Effector memory CD4-positive, alpha-beta T cell (primary cell): ENCODE results near the gene SNAP29.
A peak's percentile ranks its signal among the peaks of the same experiment; 100 is the strongest.

ENCODE experiments used
- DNase-seq, 3 donors: peaks; one replicate each; pipeline ENCODE4 v3.0.0-alpha.2; 2020
- H3K27ac ChIP-seq: 2 replicates; pipeline ENCODE4 v1.7.0; 2013; ENCODE audit warnings: mild to moderate bottlenecking, low read length, moderate library complexity; ENCODE audit not compliant: insufficient read depth, poor library complexity, severe bottlenecking
- H3K27me3 ChIP-seq: replicated peaks from 2 replicates; pipeline ENCODE4 v1.7.0; 2013; ENCODE audit warnings: mild to moderate bottlenecking, low read length; ENCODE audit not compliant: insufficient read depth, control insufficient read depth, poor library complexity, severe bottlenecking
- H3K36me3 ChIP-seq: 2 replicates; pipeline ENCODE4 v1.7.0; 2013; ENCODE audit warnings: mild to moderate bottlenecking, low read length, moderate library complexity; ENCODE audit not compliant: control insufficient read depth, insufficient read depth
- H3K4me1 ChIP-seq: 2 replicates; pipeline ENCODE4 v1.7.0; 2013; ENCODE audit warnings: low read length, mild to moderate bottlenecking; ENCODE audit not compliant: control insufficient read depth, insufficient read depth, poor library complexity, severe bottlenecking
- H3K4me3 ChIP-seq: 2 replicates; pipeline ENCODE4 v1.7.0; 2013; ENCODE audit warnings: low read length, low read depth, mild to moderate bottlenecking; ENCODE audit not compliant: insufficient read depth, poor library complexity, severe bottlenecking
- H3K9me3 ChIP-seq: 2 replicates; pipeline ENCODE4 v1.7.0; 2013; ENCODE audit warnings: mild to moderate bottlenecking, low read length, moderate library complexity; ENCODE audit not compliant: control insufficient read depth
- total RNA-seq, 3 donors: gene quantifications; one replicate each; lab custom pipeline; 2026; lab: John Stamatoyannopoulos, UW

Gene SNAP29
- 25.0 to 35.0 (median 28.7) reads per million in 3 donors for total RNA-seq

- Histone ChIP-seq H3K4me1 (peaks cover 10% of the 10 kb centered on the region), H3K36me3 (peaks cover 7% of the 10 kb centered on the region), H3K27me3 (no peaks in the 10 kb centered on the region), H3K9me3 (no peaks in the 10 kb centered on the region), H3K27ac (peak within 1 kb of the TSS; percentile 72), H3K4me3 (peak within 1 kb of the TSS; percentile 75)
- peak; percentile 94 to 98 (median 97) for DNase-seq
Observed at GRCh38 chr22:20858615-20859416, at the start of gene SNAP29, which contains the start of gene PI4KA. TSS of gene SNAP29 (plus strand) at chr22:20859007. CDS start at chr22:20859111, 104 bp downstream. TSS of gene PI4KA (minus strand) at chr22:20858811. CDS start at chr22:20858725, 86 bp downstream.

- Histone ChIP-seq H3K4me1 (no peaks in the 10 kb centered on the region), H3K4me3 (no peak overlapping the region), H3K36me3 (peaks cover 66% of the 10 kb centered on the region), H3K9me3 (no peaks in the 10 kb centered on the region), H3K27ac (no peak overlapping the region), H3K27me3 (no peaks in the 10 kb centered on the region)
- no peak for DNase-seq
Observed at GRCh38 chr22:20809538-20810185, 49.1 kb upstream of the SNAP29 start.

GRCh38 chr22:20810645-20811044 is 48.2 kb upstream of the SNAP29 start:
- H3K27me3 ChIP-seq, result no peaks in the 10 kb centered on the region
- H3K36me3 ChIP-seq, result peaks cover 58% of the 10 kb centered on the region
- H3K9me3 ChIP-seq, result no peaks in the 10 kb centered on the region
- H3K27ac ChIP-seq, result no peak overlapping the region
- H3K4me1 ChIP-seq, result no peaks in the 10 kb centered on the region
- no peak for DNase-seq
- no peak overlapping the region for H3K4me3 ChIP-seq

GRCh38 chr22:20811171-20811570 is 47.6 kb upstream of the SNAP29 start:
- DNase-seq, result no peak
- H3K27ac ChIP-seq, result no peak overlapping the region
- no peaks in the 10 kb centered on the region for H3K4me1 ChIP-seq
- no peak overlapping the region for H3K4me3 ChIP-seq
- H3K36me3 ChIP-seq, result peaks cover 58% of the 10 kb centered on the region
- H3K27me3 ChIP-seq, result no peaks in the 10 kb centered on the region
- no peaks in the 10 kb centered on the region for H3K9me3 ChIP-seq

GRCh38 chr22:20811971-20812660 is 46.7 kb upstream of the SNAP29 start:
- Histone ChIP-seq H3K4me3 (no peak overlapping the region), H3K27me3 (no peaks in the 10 kb centered on the region), H3K27ac (no peak overlapping the region), H3K36me3 (peaks cover 62% of the 10 kb centered on the region), H3K4me1 (no peaks in the 10 kb centered on the region), H3K9me3 (no peaks in the 10 kb centered on the region)
- DNase-seq, result no peak

GRCh38 chr22:20813056-20813455 is 45.8 kb upstream of the SNAP29 start:
- H3K4me3 ChIP-seq, result no peak overlapping the region
- no peak overlapping the region for H3K27ac ChIP-seq
- DNase-seq, result no peak
- H3K36me3 ChIP-seq, result peaks cover 58% of the 10 kb centered on the region
- H3K27me3 ChIP-seq, result no peaks in the 10 kb centered on the region
- no peaks in the 10 kb centered on the region for H3K4me1 ChIP-seq
- H3K9me3 ChIP-seq, result no peaks in the 10 kb centered on the region

- no peaks in the 10 kb centered on the region for H3K9me3 ChIP-seq
- no peak overlapping the region for H3K4me3 ChIP-seq
- DNase-seq, result no peak
- no peak overlapping the region for H3K27ac ChIP-seq
- H3K4me1 ChIP-seq, result no peaks in the 10 kb centered on the region
- H3K27me3 ChIP-seq, result no peaks in the 10 kb centered on the region
- H3K36me3 ChIP-seq, result peaks cover 61% of the 10 kb centered on the region
Observed at GRCh38 chr22:20814221-20814808, 44.5 kb upstream of the SNAP29 start.

- H3K4me3 ChIP-seq, result no peak overlapping the region
- H3K9me3 ChIP-seq, result no peaks in the 10 kb centered on the region
- H3K4me1 ChIP-seq, result no peaks in the 10 kb centered on the region
- H3K27me3 ChIP-seq, result no peaks in the 10 kb centered on the region
- DNase-seq, result no peak
- peaks cover 63% of the 10 kb centered on the region for H3K36me3 ChIP-seq
- no peak overlapping the region for H3K27ac ChIP-seq
Observed at GRCh38 chr22:20815477-20816050, 43.2 kb upstream of the SNAP29 start.

- H3K27me3 ChIP-seq, result no peaks in the 10 kb centered on the region
- H3K4me1 ChIP-seq, result no peaks in the 10 kb centered on the region
- no peak overlapping the region for H3K27ac ChIP-seq
- no peak overlapping the region for H3K4me3 ChIP-seq
- peaks cover 62% of the 10 kb centered on the region for H3K36me3 ChIP-seq
- DNase-seq, result no peak
- no peaks in the 10 kb centered on the region for H3K9me3 ChIP-seq
Observed at GRCh38 chr22:20816559-20816958, 42.2 kb upstream of the SNAP29 start.
